T-cell (primary cell): ENCODE results near the gene E2F1. TPM values are rescaled to one million over a fixed set of nuclear protein-coding genes. Genes with fewer than 3 reads are reported as not detected.

Source experiments
- ATAC-seq, 4 experiments: fragments of 200-7000 bp in 3 of 4; fragments of 150-1000 bp in 1 of 4; cut with Tn5 transposase; replicated peaks in 1 of 4; 1 replicate in 3 of 4; 2 replicates in 1 of 4; pipeline ENCODE4 v1.10.0; 2021; ENCODE audit warnings: moderate library complexity in 3 of 4, mild to moderate bottlenecking in 2 of 4, moderate number of reproducible peaks in 1 of 4
- CTCF ChIA-PET, 2 donors: fragments of 300-600 bp; sonication (Branson Sonifier 250); formaldehyde crosslinking; loops; one replicate each; lab custom pipeline; 2022; ENCODE audit warnings: antibody characterized with exemption in 2 of 2; lab: Charles Lee
- POLR2A ChIA-PET, 2 donors: fragments of 300-600 bp; sonication (Branson Sonifier 250); formaldehyde crosslinking; loops; one replicate each; lab custom pipeline; 2022; ENCODE audit warnings: antibody characterized with exemption in 2 of 2; lab: Charles Lee
- DNase-seq, 35 experiments: peaks; one replicate each; pipeline versions ENCODE4 v3.0.0 to v3.0.0-alpha.2; 2013 to 2023
- H3K27ac ChIP-seq: one replicate; pipeline ENCODE4 v1.5.1; 2013; ENCODE audit warnings: low read length
- H3K27me3 ChIP-seq, 2 experiments: replicated peaks in 1 of 2; 1 replicate in 1 of 2; 2 replicates in 1 of 2; pipeline versions ENCODE4 v1.6.1 to v1.7.0; 2013; ENCODE audit warnings: low read length in 1 of 2, mixed read lengths in 1 of 2; ENCODE audit not compliant: control insufficient read depth in 2 of 2, insufficient read depth in 2 of 2; ENCODE audit errors: extremely low read depth in 1 of 2
- H3K36me3 ChIP-seq, 2 donors: 1 replicate in 1 of 2; 2 replicates in 1 of 2; pipeline versions ENCODE4 v1.6.1 to v1.7.0; 2013; ENCODE audit warnings: low read length in 1 of 2; ENCODE audit not compliant: control insufficient read depth in 2 of 2, insufficient read depth in 1 of 2; ENCODE audit errors: extremely low read depth in 1 of 2
- H3K4me1 ChIP-seq, 2 experiments: 1 replicate in 1 of 2; 2 replicates in 1 of 2; pipeline versions ENCODE4 v1.6.1 to v1.7.0; 2013; ENCODE audit warnings: low read length in 2 of 2, mixed read lengths in 1 of 2; ENCODE audit not compliant: insufficient read depth in 2 of 2, control insufficient read depth in 1 of 2; ENCODE audit errors: extremely low read depth in 1 of 2
- H3K4me3 ChIP-seq, 2 donors: 1 replicate in 1 of 2; 2 replicates in 1 of 2; pipeline versions ENCODE4 v1.5.1 to v1.7.0; 2013; ENCODE audit warnings: mild to moderate bottlenecking in 2 of 2, low read length in 1 of 2, moderate library complexity in 1 of 2; ENCODE audit not compliant: control insufficient read depth in 1 of 2; ENCODE audit errors: extremely low read depth in 1 of 2
- H3K9me3 ChIP-seq: 2 replicates; pipeline ENCODE4 v1.7.0; 2013
- H3K27ac Mint-ChIP-seq, 2 donors: one replicate each; pipeline ENCODE4 v1.8.0; 2020 to 2021; ENCODE audit warnings: mild to moderate bottlenecking in 2 of 2, mixed read lengths in 2 of 2
- H3K27me3 Mint-ChIP-seq, 2 donors: one replicate each; pipeline ENCODE4 v1.8.0; 2021 to 2022; ENCODE audit warnings: mixed read lengths in 2 of 2
- H3K36me3 Mint-ChIP-seq: one replicate; pipeline ENCODE4 v1.8.0; 2021; ENCODE audit warnings: mixed read lengths
- H3K4me1 Mint-ChIP-seq, 3 donors: one replicate each; pipeline ENCODE4 v1.8.0; 2020 to 2022; ENCODE audit warnings: mixed read lengths in 3 of 3, mild to moderate bottlenecking in 1 of 3
- H3K4me3 Mint-ChIP-seq, 3 donors: one replicate each; pipeline ENCODE4 v1.8.0; 2020 to 2022; ENCODE audit warnings: mild to moderate bottlenecking in 3 of 3, mixed read lengths in 3 of 3, moderate library complexity in 3 of 3
- H3K9me3 Mint-ChIP-seq, 3 donors: one replicate each; pipeline ENCODE4 v1.8.0; 2020 to 2022; ENCODE audit warnings: mixed read lengths in 3 of 3
- WGBS: methylation state at CpG from one replicate; pipeline ENCODE4 v1.1.5; 2013; ENCODE audit warnings: missing lambda C conversion rate; ENCODE audit not compliant: insufficient coverage; 5-methylcytosine and 5-hydroxymethylcytosine counted together
- total RNA-seq, 35 experiments: library from RNA in 6 of 35; stranded (reverse) in 6 of 35; fragments of 120-200 nt in 1 of 35; gene quantifications; one replicate each; pipeline versions ENCODE4 v1.2.1 to v1.2.4 and lab custom pipeline; 2013 to 2026

The E2F1 gene
- total RNA-seq, 5 donors from 2014 or later (not counting 1 experiment from before 2014, with no cell fraction given) = 1.8 to 7.4 (median 4.6) TPM

DNA sequence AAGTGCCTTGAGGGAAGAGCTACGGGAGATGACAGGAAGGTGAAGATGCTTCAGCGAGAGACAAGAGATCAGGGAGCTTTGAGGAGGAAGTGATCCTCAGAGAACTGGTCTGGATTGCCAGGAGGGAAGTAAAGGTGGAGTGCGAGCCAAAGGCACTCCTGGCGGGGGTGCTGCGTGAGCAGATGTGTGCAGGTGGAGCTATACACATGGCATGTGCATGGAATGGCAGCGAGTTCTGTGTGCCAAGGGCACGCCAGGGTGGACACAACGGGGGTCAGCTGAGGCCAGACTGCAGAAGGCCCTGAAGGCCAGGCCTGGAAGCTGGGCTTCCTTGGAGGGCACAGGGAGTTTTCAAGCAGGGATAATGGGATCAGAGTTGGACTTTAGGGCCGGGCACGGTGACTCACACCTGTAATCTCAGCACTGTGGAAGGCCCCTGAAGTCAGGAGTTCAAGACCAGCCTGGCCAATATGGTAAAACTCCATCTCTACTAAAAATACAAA lies 27.7 kb upstream of the E2F1 start:
- peaks cover 38% of the 10 kb centered on the region for H3K36me3 Mint-ChIP-seq

DNA sequence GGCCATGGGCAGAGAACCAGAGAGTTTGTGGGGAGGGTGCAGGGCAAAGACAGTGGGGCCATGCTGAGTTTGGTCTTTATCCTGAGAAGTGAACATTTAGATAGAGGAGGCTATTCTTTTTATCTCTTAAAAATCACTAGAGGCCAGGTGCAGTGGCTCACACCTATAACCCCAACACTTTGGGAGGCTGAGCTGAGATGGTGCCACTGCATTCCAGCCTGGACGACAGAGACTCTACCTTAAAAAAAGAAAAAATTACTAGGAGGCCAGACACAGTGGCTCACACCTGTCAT lies 25.2 kb upstream of the E2F1 start:
- ATAC-seq = no peak
- H3K27me3 Mint-ChIP-seq = no peaks in the 10 kb centered on the region
- no peak for DNase-seq
- ChIA-PET POLR2A (no interaction called here), CTCF (no interaction called here)
- peaks cover 0 to 8% of the 10 kb centered on the region in 2 experiments for H3K4me1 ChIP-seq
- H3K27ac Mint-ChIP-seq = no peak overlapping the region
- WGBS = no CpG with 5 or more reads among the region's 1 CpG
- H3K27ac ChIP-seq = no peak overlapping the region
- H3K4me3 ChIP-seq = no peak overlapping the region
- no peaks in the 10 kb centered on the region for H3K9me3 Mint-ChIP-seq
- H3K9me3 ChIP-seq = no peaks in the 10 kb centered on the region
- H3K36me3 ChIP-seq = peaks cover 13 to 50% of the 10 kb centered on the region in 2 donors
- H3K4me3 Mint-ChIP-seq = no peak overlapping the region
- H3K4me1 Mint-ChIP-seq = peaks cover 8 to 29% (median 13%) of the 10 kb centered on the region in 3 donors
- H3K27me3 ChIP-seq = no peaks in the 10 kb centered on the region
- H3K36me3 Mint-ChIP-seq = peaks cover 42% of the 10 kb centered on the region

More for the DNA sequence above, 27.7 kb upstream of the E2F1 start:
- Mint-ChIP-seq H3K27ac (no peak overlapping the region), H3K4me1 (peaks cover 18 to 42% (median 23%) of the 10 kb centered on the region in 3 donors), H3K9me3 (no peaks in the 10 kb centered on the region), H3K27me3 (no peaks in the 10 kb centered on the region), H3K4me3 (no peak overlapping the region)
- Histone ChIP-seq H3K27ac (no peak overlapping the region), H3K36me3 (peaks cover 13 to 40% of the 10 kb centered on the region in 2 donors), H3K4me1 (peaks cover under 1 to 13% of the 10 kb centered on the region in 2 experiments), H3K4me3 (no peak overlapping the region), H3K27me3 (no peaks in the 10 kb centered on the region), H3K9me3 (no peaks in the 10 kb centered on the region)
- ATAC-seq = no peak
- ChIA-PET POLR2A (no interaction called here), CTCF (no interaction called here)
- no peak for DNase-seq
- 98% methylated on average over 8 of the region's 10 CpGs for WGBS

DNA sequence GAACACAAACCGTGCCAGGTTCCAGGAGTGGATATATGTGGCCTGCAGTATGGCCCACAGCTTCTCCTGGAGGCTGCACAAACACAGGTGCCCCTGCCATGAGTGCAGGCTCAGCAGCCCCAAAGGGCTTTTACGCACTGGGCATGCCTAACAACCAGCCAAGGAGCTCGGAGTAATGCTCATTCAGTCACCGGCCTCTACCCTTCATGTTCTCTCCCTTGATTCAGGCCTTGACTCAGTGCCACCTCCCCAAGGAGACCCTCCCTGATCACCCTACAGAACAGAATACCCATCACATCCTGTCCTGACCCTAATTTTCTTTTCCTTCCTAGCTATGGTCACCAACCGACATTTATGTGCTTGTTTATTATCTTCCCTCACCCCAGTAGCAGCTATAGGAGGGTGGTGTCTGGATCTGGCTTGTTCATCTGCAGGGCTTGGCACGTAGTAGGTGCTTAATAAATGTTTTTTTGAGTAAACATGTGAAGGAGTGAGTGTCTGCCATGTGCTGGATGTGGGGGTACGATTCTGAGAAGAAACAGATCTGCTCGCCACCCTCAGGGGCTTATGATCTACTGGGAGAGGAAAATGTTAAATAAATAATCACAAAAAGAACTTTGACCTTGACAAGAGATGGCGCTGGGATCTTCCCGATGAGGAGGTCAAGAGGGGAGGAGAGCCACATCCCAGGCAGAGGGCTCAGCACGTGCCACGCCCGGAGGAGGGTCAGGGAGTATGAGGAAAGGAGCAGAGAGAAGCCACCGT lies 24.7 kb upstream of the E2F1 start:
- H3K27ac Mint-ChIP-seq = no peak overlapping the region
- H3K27me3 ChIP-seq = no peaks in the 10 kb centered on the region
- no peak overlapping the region for H3K4me3 ChIP-seq
- H3K4me3 Mint-ChIP-seq = no peak overlapping the region
- no peak overlapping the region for H3K27ac ChIP-seq
- peaks cover 8 to 24% (median 10%) of the 10 kb centered on the region in 3 donors for H3K4me1 Mint-ChIP-seq
- peaks cover 39% of the 10 kb centered on the region for H3K36me3 Mint-ChIP-seq
- peaks cover 0 to 8% of the 10 kb centered on the region in 2 experiments for H3K4me1 ChIP-seq
- no peaks in the 10 kb centered on the region for H3K9me3 ChIP-seq
- ATAC-seq (no peak), DNase-seq (no peak)
- ChIA-PET POLR2A (no interaction called here), CTCF (no interaction called here)
- H3K27me3 Mint-ChIP-seq = no peaks in the 10 kb centered on the region
- 97% methylated on average over 10 of the region's 14 CpGs for WGBS
- no peaks in the 10 kb centered on the region for H3K9me3 Mint-ChIP-seq
- peaks cover 18 to 50% of the 10 kb centered on the region in 2 donors for H3K36me3 ChIP-seq

DNA sequence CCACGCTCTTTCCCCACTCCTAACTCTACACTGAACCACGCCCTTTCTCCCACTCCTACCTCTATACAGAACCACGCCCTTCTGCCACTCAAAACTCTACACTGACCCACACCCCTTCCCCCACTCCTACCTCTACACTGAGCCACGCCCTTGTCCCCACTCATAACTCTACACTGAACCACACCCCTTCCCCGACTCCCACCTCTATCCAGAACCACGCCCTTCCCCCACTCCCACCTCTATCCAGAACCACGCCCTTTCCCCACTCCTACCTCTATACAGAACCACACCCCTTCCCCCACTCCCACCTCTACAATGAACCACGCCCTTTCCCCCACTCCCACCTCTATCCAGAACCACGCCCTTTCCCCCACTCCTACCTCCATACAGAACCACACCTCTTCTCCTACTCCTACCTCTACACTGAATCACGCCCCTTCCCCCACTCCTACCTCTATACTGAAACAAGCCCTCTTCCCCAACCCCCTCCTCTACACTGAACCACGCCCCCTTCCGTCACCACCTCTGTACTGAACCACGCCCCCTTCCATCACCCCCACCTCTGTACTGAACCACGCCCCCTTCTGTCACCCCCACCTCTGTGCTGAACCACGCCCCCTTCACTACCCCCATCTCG lies 23.8 kb upstream of the E2F1 start:
- no peaks in the 10 kb centered on the region for H3K9me3 ChIP-seq
- ATAC-seq (no peak), DNase-seq (no peak)
- Mint-ChIP-seq H3K27me3 (no peaks in the 10 kb centered on the region), H3K4me3 (no peak overlapping the region), H3K36me3 (peaks cover 39% of the 10 kb centered on the region), H3K27ac (no peak overlapping the region), H3K9me3 (no peaks in the 10 kb centered on the region), H3K4me1 (peaks cover 8 to 24% (median 10%) of the 10 kb centered on the region in 3 donors)
- CTCF ChIA-PET = no interaction called here
- H3K27ac ChIP-seq = no peak overlapping the region
- 91% methylated on average over 10 of the region's 16 CpGs for WGBS
- no peaks in the 10 kb centered on the region for H3K27me3 ChIP-seq
- H3K4me1 ChIP-seq = peaks cover 0 to 8% of the 10 kb centered on the region in 2 experiments
- H3K4me3 ChIP-seq = no peak overlapping the region
- POLR2A ChIA-PET = no interaction called here
- peaks cover 18 to 49% of the 10 kb centered on the region in 2 donors for H3K36me3 ChIP-seq

DNA sequence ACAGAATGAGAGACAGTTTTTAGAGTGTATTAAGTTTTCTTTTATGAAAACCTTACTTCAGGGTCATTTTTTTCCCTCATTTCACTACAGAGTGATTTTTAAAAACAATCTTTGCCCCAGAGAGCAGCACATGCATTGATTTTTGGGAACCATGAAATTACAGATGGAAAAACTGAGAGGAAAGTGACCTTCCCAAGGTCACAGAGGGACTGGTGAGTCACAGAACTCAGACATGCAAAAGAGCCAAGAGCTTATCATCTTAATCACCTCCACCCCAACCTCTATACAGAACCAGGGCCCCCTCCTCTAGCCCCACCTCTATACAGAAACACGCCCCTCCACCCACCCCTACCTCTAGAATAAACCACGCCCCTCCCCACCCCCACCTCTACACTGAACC lies 23.2 kb upstream of the E2F1 start:
- ATAC-seq (no peak), DNase-seq (no peak)
- CTCF ChIA-PET = no interaction called here
- POLR2A ChIA-PET = no interaction called here
- Histone ChIP-seq H3K4me3 (no peak overlapping the region), H3K27me3 (no peaks in the 10 kb centered on the region), H3K27ac (no peak overlapping the region), H3K36me3 (peaks cover 18 to 43% of the 10 kb centered on the region in 2 donors), H3K4me1 (peaks cover 0 to 8% of the 10 kb centered on the region in 2 experiments), H3K9me3 (no peaks in the 10 kb centered on the region)
- Mint-ChIP-seq H3K36me3 (peaks cover 39% of the 10 kb centered on the region), H3K4me3 (no peak overlapping the region), H3K27me3 (no peaks in the 10 kb centered on the region), H3K27ac (peak overlapping the region in 1 of 2 donors; percentile 31), H3K9me3 (no peaks in the 10 kb centered on the region), H3K4me1 (peaks cover 8 to 24% (median 10%) of the 10 kb centered on the region in 3 donors)
- WGBS = no CpG with 5 or more reads among the region's 2 CpGs

DNA sequence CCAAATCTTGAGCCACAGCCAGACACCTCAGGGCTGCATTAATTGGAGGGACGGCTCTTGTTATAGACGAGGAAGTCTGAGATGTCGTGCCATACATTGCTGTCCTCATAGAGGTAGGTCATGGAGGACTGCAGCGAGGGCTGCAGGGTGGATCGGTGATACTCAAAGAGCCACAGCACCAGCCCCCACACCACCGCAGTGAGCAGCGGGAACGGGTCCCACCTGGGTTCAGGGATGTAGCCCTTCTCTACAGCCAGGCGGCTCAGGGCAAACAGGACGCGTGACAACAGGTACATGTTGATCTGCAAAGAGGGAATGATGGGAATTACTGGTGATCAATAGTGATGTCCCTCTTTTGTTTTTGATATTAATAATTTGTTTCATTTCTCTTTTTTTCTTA lies 21.5 kb upstream of the E2F1 start:
- ChIA-PET CTCF (interaction anchor here in 1 of 2 donors (0.6 kb wide), 1 partner anchor 13 kb away, joined by 5 read pairs; no protein-coding TSS in a partner anchor), POLR2A (no interaction called here)
- Histone ChIP-seq H3K27ac (no peak overlapping the region), H3K9me3 (no peaks in the 10 kb centered on the region), H3K4me3 (no peak overlapping the region), H3K27me3 (no peaks in the 10 kb centered on the region), H3K36me3 (peaks cover 12 to 28% of the 10 kb centered on the region in 2 donors), H3K4me1 (peaks cover 0 to 8% of the 10 kb centered on the region in 2 experiments)
- H3K27me3 Mint-ChIP-seq = no peaks in the 10 kb centered on the region
- peaks cover 8 to 13% (median 10%) of the 10 kb centered on the region in 3 donors for H3K4me1 Mint-ChIP-seq
- no peak for ATAC-seq
- no peak for DNase-seq
- H3K27ac Mint-ChIP-seq = no peak overlapping the region
- no peak overlapping the region for H3K4me3 Mint-ChIP-seq
- no peaks in the 10 kb centered on the region for H3K9me3 Mint-ChIP-seq
- peaks cover 26% of the 10 kb centered on the region for H3K36me3 Mint-ChIP-seq
- 100% methylated on average over 1 of the region's 11 CpGs for WGBS
